GM10847 (cell line): ENCODE data around the gene ADIG.

Experiments
- POLR2A ChIP-seq: IDR thresholded peaks from 2 replicates; pipeline ENCODE4 v1.6.1; 2011; ENCODE audit not compliant: insufficient read length; ENCODE audit errors: extremely low read depth

ADIG gene

DNA sequence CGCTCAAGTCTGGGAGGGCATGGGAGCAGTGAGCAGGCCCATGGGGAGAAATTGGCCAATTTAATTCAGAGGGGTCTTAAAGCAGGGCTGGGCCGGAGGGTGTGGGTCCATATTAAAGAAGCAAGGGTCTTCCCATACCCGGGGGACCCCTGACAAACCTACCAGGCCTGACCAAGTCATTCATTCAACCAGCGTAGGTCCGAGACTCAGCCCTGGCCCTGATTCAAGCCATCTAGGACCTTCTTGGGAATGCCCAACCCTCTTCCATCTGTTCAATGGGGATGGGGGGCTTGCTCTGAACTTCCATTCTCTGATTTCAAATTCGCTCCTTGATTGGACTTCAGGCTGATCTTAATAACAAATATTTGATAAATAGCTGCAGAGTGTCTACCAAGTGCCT lies 7.3 kb downstream of the ADIG start:
- TF ChIP-seq POLR2A: no peak

DNA sequence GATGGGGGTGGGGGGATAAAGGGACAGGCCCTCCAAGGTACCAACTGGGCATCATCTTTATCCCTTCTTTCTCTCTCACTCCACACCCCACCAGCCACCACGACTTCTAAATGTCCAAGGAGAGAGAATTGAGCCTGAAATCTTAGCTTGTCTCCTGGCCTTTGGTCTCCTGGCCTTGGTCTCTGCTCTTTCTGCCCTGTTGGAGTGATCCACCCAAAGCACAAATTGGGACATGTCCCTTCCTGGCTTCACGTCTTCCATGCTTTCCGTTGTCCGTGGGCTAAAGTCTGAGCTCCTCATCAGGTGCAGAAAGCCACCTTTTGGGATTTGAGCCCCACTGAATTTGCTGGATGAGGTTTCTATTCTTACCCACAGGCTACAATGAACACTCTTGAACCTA lies 8.4 kb downstream of the ADIG start:
- TF ChIP-seq POLR2A: no peak

- no peak for TF ChIP-seq POLR2A
These were observed 9.1 kb downstream of the ADIG start for GRCh38 chr20:38589967-38590675.

- no peak for TF ChIP-seq POLR2A
These were observed 9.9 kb downstream of the ADIG start for GRCh38 chr20:38590676-38591473.

DNA sequence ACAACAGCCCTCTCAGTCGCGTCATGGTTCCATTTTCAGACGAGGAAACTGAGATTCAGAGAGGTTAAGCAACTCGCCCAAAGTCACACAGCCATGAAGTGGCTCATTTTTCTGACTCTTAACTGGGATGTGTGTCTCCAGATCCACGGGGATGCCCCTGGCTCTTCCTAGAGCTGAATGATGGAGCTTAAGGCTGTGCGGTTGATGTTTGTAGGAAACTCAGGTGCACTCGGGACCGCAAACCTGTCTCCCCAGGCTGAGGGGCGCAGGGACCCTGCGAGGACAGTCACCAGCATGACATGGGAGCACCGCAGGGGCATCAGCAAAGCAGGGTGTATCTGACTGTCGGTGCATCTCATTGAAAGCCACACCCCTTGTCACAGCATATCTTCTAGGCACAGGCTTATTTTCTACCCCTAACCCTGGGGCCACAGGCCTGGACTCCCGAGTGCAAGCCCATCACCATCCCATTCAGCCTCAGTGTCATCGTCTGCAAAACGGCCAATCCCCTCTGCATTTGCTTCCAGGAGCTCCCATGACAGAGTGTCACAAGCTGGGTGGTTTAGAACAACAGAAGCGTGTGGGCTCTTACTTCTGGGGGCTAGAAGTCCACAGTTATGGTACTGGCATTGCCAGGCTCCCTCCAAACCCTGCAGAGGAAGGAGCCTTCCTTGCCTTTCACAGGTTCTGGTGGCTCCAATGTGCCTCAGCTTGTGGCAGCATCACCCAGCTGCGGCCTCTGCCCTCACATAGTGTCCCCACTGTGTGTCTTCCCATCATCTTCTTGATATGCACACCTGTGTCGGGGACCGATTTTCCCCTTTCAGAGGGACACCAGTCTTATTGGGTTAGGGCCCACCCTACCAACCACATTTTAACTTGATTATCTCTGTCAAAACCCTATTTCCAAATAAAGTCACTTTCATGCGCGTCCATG lies 10.7 kb downstream of the ADIG start:
- no peak for TF ChIP-seq POLR2A

- no peak for TF ChIP-seq POLR2A
These were observed 18.4 kb downstream of the ADIG start for GRCh38 chr20:38599410-38599882.

DNA sequence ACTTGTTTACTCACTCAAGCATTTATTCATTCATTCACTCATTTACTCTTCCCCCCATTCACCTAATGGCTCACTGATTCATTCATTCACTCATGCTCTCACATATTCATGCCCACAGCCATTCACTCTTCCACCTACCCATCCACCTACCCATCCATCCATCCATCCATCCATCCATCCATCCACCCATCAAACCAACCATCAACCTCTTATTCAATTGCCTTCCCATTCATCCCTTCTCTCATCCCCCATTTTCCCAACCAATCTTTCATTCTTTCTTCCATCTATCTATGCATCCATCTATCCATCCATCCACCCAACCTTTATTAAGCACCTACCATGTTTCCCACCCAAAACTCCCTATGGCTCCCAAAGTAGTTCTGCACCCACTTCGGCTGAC lies 19.1 kb downstream of the ADIG start:
- no peak for TF ChIP-seq POLR2A

- no peak for TF ChIP-seq POLR2A
These were observed 20.5 kb downstream of the ADIG start, which contains the start of gene ARHGAP40 for GRCh38 chr20:38601216-38602184. TSS of gene ARHGAP40 (plus strand) at chr20:38601809.

DNA sequence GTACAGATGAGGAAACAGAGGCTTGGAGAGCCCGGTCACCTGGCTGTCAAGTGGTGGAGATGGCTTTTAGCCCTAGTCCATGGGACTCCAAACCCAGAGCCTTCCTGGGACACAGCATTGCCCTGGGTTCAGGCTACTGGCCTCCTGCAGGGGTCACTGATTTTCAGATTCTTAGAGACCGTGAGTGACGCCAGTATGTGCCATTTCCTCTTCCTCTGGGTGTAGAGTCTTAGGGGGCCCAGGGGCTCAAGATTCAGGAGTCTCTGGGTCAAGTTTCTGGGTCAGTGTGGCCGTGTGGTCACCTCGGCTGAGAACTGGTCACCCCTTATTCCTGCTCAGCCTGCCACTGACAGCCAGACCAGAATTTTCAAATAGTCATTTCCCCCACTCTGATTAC lies 21.2 kb downstream of the ADIG start:
- TF ChIP-seq POLR2A: no peak

DNA sequence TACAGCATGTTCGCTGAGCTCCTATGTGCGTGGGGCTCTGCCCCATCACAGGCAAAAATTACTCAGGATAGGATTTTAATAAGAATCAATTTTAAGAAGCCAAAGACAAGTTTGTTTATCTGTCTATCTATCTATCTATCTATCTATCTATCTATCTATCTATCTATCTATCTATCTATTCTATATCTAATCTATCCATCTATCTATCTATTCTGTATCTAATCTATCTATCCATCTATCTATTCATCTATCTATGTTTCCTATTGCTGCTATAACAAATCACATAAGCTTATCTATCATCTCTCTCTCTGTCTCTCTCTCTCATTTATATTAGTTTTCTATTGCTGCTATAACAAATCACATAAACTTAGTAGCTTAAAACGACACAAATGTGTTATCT lies 22.3 kb downstream of the ADIG start:
- no peak for TF ChIP-seq POLR2A

GRCh38 chr20:38604873-38605303 lies 23.9 kb downstream of the ADIG start:
- no peak for TF ChIP-seq POLR2A

- TF ChIP-seq POLR2A: no peak
These were observed 26.4 kb downstream of the ADIG start for GRCh38 chr20:38607351-38607750.

DNA sequence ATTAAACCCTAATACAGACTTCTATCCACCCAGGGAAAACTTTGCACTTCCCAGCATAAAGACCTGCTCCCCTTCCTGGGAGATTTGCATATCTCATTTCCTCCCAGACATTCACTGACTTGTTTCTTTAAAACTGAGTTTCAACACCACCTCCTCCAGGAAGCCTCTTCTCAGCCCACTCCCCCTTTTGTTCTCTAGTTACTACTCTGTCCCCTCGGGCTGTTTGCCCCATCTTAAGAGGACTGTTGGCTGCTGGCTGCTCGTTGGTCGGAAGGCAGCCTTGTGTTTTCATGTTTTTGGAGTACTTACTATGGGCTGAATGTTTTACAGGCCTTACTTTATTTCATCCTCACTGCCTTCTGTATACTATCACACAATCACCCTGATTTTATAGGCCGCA lies 27.2 kb downstream of the ADIG start:
- TF ChIP-seq POLR2A: no peak

GRCh38 chr20:38609815-38610214 lies 28.8 kb downstream of the ADIG start:
- no peak for TF ChIP-seq POLR2A

DNA sequence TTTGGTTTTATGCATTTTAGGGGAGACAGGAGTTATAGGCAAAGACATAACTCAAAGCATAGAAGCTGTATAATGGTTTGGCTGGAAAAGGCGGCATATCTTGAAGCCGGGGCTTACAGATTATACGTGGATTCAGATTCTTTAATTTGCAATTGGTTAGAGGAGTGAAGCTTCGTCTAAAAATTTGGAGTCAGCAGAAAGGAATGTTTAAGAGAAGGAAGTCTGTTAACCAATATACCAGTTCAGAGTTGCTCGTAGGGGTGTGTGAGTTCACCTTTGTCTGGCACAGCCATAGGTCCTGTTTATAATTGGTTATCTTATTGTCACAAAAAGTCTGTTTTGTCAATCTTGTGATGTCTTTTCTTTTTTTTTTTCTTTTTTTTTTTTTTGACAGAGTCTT lies 29.5 kb downstream of the ADIG start:
- no peak for TF ChIP-seq POLR2A
